Neuronal stem cell (in vitro differentiated cells): Measurements from ENCODE around the gene IL36G. TPM values are rescaled to one million over a fixed set of nuclear protein-coding genes. Genes with fewer than 3 reads are reported as not detected.

Source experiments
- DNase-seq: peaks from one replicate; pipeline ENCODE4 v3.0.0-alpha.2; 2013; ENCODE audit warnings: low spot score
- H2AFZ ChIP-seq: one replicate; pipeline ENCODE4 v1.6.1; 2013; ENCODE audit warnings: mild to moderate bottlenecking, low read length, inconsistent platforms
- H2AK5ac ChIP-seq: 2 replicates; pipeline ENCODE4 v1.6.1; 2013; ENCODE audit warnings: low read depth, mild to moderate bottlenecking, inconsistent platforms, low read length, moderate library complexity, mixed read lengths
- H2BK120ac ChIP-seq: 2 replicates; pipeline ENCODE4 v1.6.1; 2013; ENCODE audit warnings: low read depth, mild to moderate bottlenecking, inconsistent platforms, low read length, moderate library complexity, mixed read lengths
- H2BK12ac ChIP-seq: one replicate; pipeline ENCODE4 v1.6.1; 2013; ENCODE audit warnings: low read length, inconsistent platforms
- H2BK15ac ChIP-seq: 2 replicates; pipeline ENCODE4 v1.6.1; 2013; ENCODE audit warnings: mild to moderate bottlenecking, low read length, inconsistent platforms, mixed read lengths
- H2BK5ac ChIP-seq: one replicate; pipeline ENCODE4 v1.6.1; 2013; ENCODE audit warnings: inconsistent platforms, mild to moderate bottlenecking, low read length, moderate library complexity
- H3K14ac ChIP-seq: one replicate; pipeline ENCODE4 v1.6.1; 2013; ENCODE audit warnings: low read length, inconsistent platforms
- H3K18ac ChIP-seq: 2 replicates; pipeline ENCODE4 v1.6.1; 2013; ENCODE audit warnings: low read length, inconsistent platforms
- H3K23ac ChIP-seq: 2 replicates; pipeline ENCODE4 v1.6.1; 2013; ENCODE audit warnings: low read depth, mild to moderate bottlenecking, mixed read lengths, low read length, inconsistent platforms; ENCODE audit not compliant: poor library complexity
- H3K27ac ChIP-seq: replicated peaks from 3 replicates; pipeline ENCODE4 v1.5.1; 2013; ENCODE audit warnings: low read length, inconsistent platforms
- H3K27me3 ChIP-seq, 3 experiments: 2 replicates each; pipeline ENCODE4 v1.6.1; 2013; ENCODE audit warnings: low read length in 3 of 3, mild to moderate bottlenecking in 2 of 3, inconsistent platforms in 1 of 3, low read depth in 1 of 3, mixed read lengths in 1 of 3, moderate library complexity in 1 of 3; ENCODE audit not compliant: control insufficient read depth in 3 of 3, insufficient read depth in 3 of 3
- H3K36me3 ChIP-seq, 2 donors: replicated peaks in 1 of 2; 2 replicates each; pipeline ENCODE4 v1.6.1; 2013; ENCODE audit warnings: low read length in 2 of 2; ENCODE audit not compliant: control insufficient read depth in 2 of 2, insufficient read depth in 2 of 2
- H3K4ac ChIP-seq: 2 replicates; pipeline ENCODE4 v1.6.1; 2013; ENCODE audit warnings: inconsistent platforms, mild to moderate bottlenecking, low read length, moderate library complexity
- H3K4me1 ChIP-seq, 2 donors: 1 replicate in 1 of 2; 2 replicates in 1 of 2; pipeline ENCODE4 v1.6.1; 2013; ENCODE audit warnings: low read length in 2 of 2, low read depth in 1 of 2; ENCODE audit not compliant: control insufficient read depth in 2 of 2, insufficient read depth in 1 of 2
- H3K4me2 ChIP-seq: one replicate; pipeline ENCODE4 v1.6.1; 2013; ENCODE audit warnings: mild to moderate bottlenecking, low read length, inconsistent platforms; ENCODE audit not compliant: insufficient read depth, poor library complexity, severe bottlenecking
- H3K4me3 ChIP-seq, 2 donors: 2 replicates each; pipeline ENCODE4 v1.5.1; 2013; ENCODE audit warnings: low read length in 2 of 2, mild to moderate bottlenecking in 2 of 2, inconsistent platforms in 1 of 2, moderate library complexity in 1 of 2
- H3K79me1 ChIP-seq: one replicate; pipeline ENCODE4 v1.6.1; 2013; ENCODE audit warnings: low read depth, mild to moderate bottlenecking, inconsistent platforms, low read length, moderate library complexity
- H3K9ac ChIP-seq: one replicate; pipeline ENCODE4 v1.6.1; 2013; ENCODE audit warnings: mild to moderate bottlenecking, low read depth, low read length, inconsistent platforms; ENCODE audit not compliant: poor library complexity
- H3K9me3 ChIP-seq, 2 donors: replicated peaks in 1 of 2; 2 replicates each; pipeline versions ENCODE3 to v1.6.1; 2013; ENCODE audit warnings: low read length in 2 of 2, mild to moderate bottlenecking in 2 of 2, inconsistent platforms in 1 of 2, low read depth in 1 of 2, mixed read lengths in 1 of 2, moderate library complexity in 1 of 2; ENCODE audit not compliant: control insufficient read depth in 2 of 2, insufficient read depth in 1 of 2
- H4K8ac ChIP-seq: one replicate; pipeline ENCODE4 v1.6.1; 2013; ENCODE audit warnings: low read depth, mild to moderate bottlenecking, inconsistent platforms, low read length, moderate library complexity
- H4K91ac ChIP-seq: one replicate; pipeline ENCODE4 v1.6.1; 2013; ENCODE audit warnings: low read length, low read depth, mild to moderate bottlenecking, inconsistent platforms; ENCODE audit not compliant: poor library complexity
- WGBS, 2 donors: extraction: QIAGEN DNeasy Blood & Tissue Kit; methylation state at CpG; one replicate each; pipeline ENCODE4 v1.1.7; 2013; ENCODE audit warnings: missing lambda C conversion rate in 2 of 2, mixed read lengths in 1 of 2; ENCODE audit not compliant: insufficient read length in 2 of 2, insufficient replicate concordance in 1 of 2; ENCODE audit errors: extremely low coverage in 2 of 2; 5-methylcytosine and 5-hydroxymethylcytosine counted together
- small RNA-seq: library from polyadenylated mRNA; stranded (forward); fragments of <200 nt; extraction: miRNeasy Mini kit (QIAGEN cat#:217004); gene quantifications from one replicate; pipeline ENCODE3, GENCODE V24; 2013; ENCODE audit not compliant: insufficient read depth

Gene IL36G

GRCh38 chr2:113028112-113028511 is 50.3 kb downstream of the IL36G start:
- Histone ChIP-seq H3K36me3 (no peaks in the 10 kb centered on the region), H3K4me3 (no peak overlapping the region), H2BK120ac (no peak overlapping the region), H4K8ac (no peak overlapping the region), H2BK12ac (no peak overlapping the region), H2BK5ac (no peak overlapping the region), H3K14ac (no peak overlapping the region), H3K27ac (no peak overlapping the region), H3K9ac (no peak overlapping the region), H2AK5ac (no peak overlapping the region), H3K4me2 (no peak overlapping the region), H3K27me3 (peaks cover 0 to 56% (median 0%) of the 10 kb centered on the region in 3 experiments), H3K23ac (no peak overlapping the region), H4K91ac (no peak overlapping the region), H3K9me3 (no peaks in the 10 kb centered on the region), H3K4ac (no peak overlapping the region), H3K79me1 (no peaks in the 10 kb centered on the region), H2AFZ (no peak overlapping the region), H2BK15ac (no peak overlapping the region), H3K4me1 (peaks cover 0 to 2% of the 10 kb centered on the region in 2 donors), H3K18ac (no peak overlapping the region)
- no peak for DNase-seq
- no CpG with 5 or more reads among the region's 1 CpG for WGBS, 2 donors

GRCh38 chr2:113032737-113033136 is 54.9 kb downstream of the IL36G start:
- Histone ChIP-seq H4K91ac (no peak overlapping the region), H3K36me3 (no peaks in the 10 kb centered on the region), H3K4me2 (no peak overlapping the region), H3K27me3 (peaks cover 0 to 35% (median 0%) of the 10 kb centered on the region in 3 experiments), H2BK5ac (no peak overlapping the region), H4K8ac (no peak overlapping the region), H3K9ac (no peak overlapping the region), H3K18ac (no peak overlapping the region), H2BK120ac (no peak overlapping the region), H3K14ac (no peak overlapping the region), H3K4ac (no peak overlapping the region), H3K27ac (no peak overlapping the region), H3K4me1 (peaks cover 0 to 2% of the 10 kb centered on the region in 2 donors), H3K4me3 (no peak overlapping the region), H2BK12ac (no peak overlapping the region), H2BK15ac (no peak overlapping the region), H3K9me3 (no peaks in the 10 kb centered on the region), H3K23ac (no peak overlapping the region), H2AK5ac (no peak overlapping the region), H2AFZ (no peak overlapping the region), H3K79me1 (no peaks in the 10 kb centered on the region)
- no peak for DNase-seq
- no CpG with 5 or more reads among the region's 1 CpG for WGBS, 2 donors

- H3K23ac ChIP-seq: no peak overlapping the region
- no peaks in the 10 kb centered on the region for H3K79me1 ChIP-seq
- no peaks in the 10 kb centered on the region for H3K36me3 ChIP-seq
- H3K9me3 ChIP-seq: no peaks in the 10 kb centered on the region
- H2BK15ac ChIP-seq: no peak overlapping the region
- H3K4ac ChIP-seq: no peak overlapping the region
- no peak overlapping the region for H3K4me3 ChIP-seq
- no peaks in the 10 kb centered on the region for H3K4me1 ChIP-seq
- no peak overlapping the region for H2BK5ac ChIP-seq
- H4K8ac ChIP-seq: no peak overlapping the region
- no peak overlapping the region for H4K91ac ChIP-seq
- peaks cover 0 to 30% (median 0%) of the 10 kb centered on the region in 3 experiments for H3K27me3 ChIP-seq
- no peak overlapping the region for H2BK120ac ChIP-seq
- H2AFZ ChIP-seq: no peak overlapping the region
- DNase-seq: no peak
- no peak overlapping the region for H3K4me2 ChIP-seq
- WGBS, 2 donors: no CpG with 5 or more reads among the region's 3 CpGs
- H3K27ac ChIP-seq: no peak overlapping the region
- H2AK5ac ChIP-seq: no peak overlapping the region
- H3K18ac ChIP-seq: no peak overlapping the region
- no peak overlapping the region for H3K14ac ChIP-seq
- H2BK12ac ChIP-seq: no peak overlapping the region
- H3K9ac ChIP-seq: no peak overlapping the region
Observed at GRCh38 chr2:113034016-113034415, 56.2 kb downstream of the IL36G start.

Small RNA genes within 50 kb of the gene (small RNA-seq; reads per million reads assigned to genes)
- not detected for gene HMGN2P23
